ENCODE results near the gene C4orf51. TPM values are rescaled to one million over a fixed set of nuclear protein-coding genes. Genes with fewer than 3 reads are reported as not detected.

Gene C4orf51
- total RNA-seq, 1 experiment from 2014 or later, result not detected

GRCh38 chr4:145663194-145663593 is 16.8 kb upstream of the C4orf51 start:
- H3K4me1 Mint-ChIP-seq (ENCODE audit: low read depth, unreplicated experiment), result no peaks in the 10 kb centered on the region
- no peak overlapping the region for H3K4me3 Mint-ChIP-seq (ENCODE audit: low read depth, unreplicated experiment)
- H3K9me3 Mint-ChIP-seq (ENCODE audit: low read depth, unreplicated experiment), result no peaks in the 10 kb centered on the region
- no peak for DNase-seq
- no peak overlapping the region for H3K27ac Mint-ChIP-seq (ENCODE audit: unreplicated experiment)
- H3K27me3 Mint-ChIP-seq (ENCODE audit: unreplicated experiment), result no peaks in the 10 kb centered on the region
- no peaks in the 10 kb centered on the region for H3K36me3 Mint-ChIP-seq (ENCODE audit: insufficient read depth, unreplicated experiment)
- CTCF ChIA-PET, result interaction anchor here (0.9 kb wide), 1 partner anchor 17 kb away, joined by 3 read pairs; the partner anchor contains the start of gene C4orf51
- intact Hi-C loops (cut with micrococcal nuclease; ENCODE audit: unreplicated experiment), result no loop called here
- TF ChIP-seq, protein P1, sequence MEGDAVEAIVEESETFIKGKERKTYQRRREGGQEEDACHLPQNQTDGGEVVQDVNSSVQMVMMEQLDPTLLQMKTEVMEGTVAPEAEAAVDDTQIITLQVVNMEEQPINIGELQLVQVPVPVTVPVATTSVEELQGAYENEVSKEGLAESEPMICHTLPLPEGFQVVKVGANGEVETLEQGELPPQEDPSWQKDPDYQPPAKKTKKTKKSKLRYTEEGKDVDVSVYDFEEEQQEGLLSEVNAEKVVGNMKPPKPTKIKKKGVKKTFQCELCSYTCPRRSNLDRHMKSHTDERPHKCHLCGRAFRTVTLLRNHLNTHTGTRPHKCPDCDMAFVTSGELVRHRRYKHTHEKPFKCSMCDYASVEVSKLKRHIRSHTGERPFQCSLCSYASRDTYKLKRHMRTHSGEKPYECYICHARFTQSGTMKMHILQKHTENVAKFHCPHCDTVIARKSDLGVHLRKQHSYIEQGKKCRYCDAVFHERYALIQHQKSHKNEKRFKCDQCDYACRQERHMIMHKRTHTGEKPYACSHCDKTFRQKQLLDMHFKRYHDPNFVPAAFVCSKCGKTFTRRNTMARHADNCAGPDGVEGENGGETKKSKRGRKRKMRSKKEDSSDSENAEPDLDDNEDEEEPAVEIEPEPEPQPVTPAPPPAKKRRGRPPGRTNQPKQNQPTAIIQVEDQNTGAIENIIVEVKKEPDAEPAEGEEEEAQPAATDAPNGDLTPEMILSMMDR (IDR thresholded peaks at IDR 0.05; ENCODE audit: unreplicated experiment), result no peak
- no TSS peak for BruUV-seq (replicated peaks)

DNA sequence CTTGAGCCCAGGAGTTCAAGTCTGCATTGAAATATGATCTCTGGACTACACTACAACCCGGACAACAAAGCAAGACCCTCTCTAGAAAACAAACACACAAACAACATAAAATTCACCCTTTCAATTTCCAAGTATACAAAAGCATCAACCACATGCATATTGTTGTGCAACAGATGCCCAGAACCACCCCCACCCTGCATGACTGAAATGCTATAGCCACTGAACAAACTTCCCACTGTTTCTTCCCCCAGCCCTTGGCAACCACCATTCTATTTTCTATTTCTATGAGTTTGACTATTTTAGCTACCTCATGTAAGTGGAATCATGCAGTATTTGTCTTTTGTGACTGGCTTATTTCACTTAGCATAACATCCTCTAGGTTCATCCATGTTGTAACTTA is 14.2 kb upstream of the C4orf51 start:
- CTCF ChIA-PET, result no interaction called here
- no peaks in the 10 kb centered on the region for H3K27me3 Mint-ChIP-seq (ENCODE audit: unreplicated experiment)
- H3K9me3 Mint-ChIP-seq (ENCODE audit: low read depth, unreplicated experiment), result no peaks in the 10 kb centered on the region
- no peak for DNase-seq
- H3K4me3 Mint-ChIP-seq (ENCODE audit: low read depth, unreplicated experiment), result no peak overlapping the region
- intact Hi-C loops (cut with micrococcal nuclease; ENCODE audit: unreplicated experiment), result no loop called here
- H3K27ac Mint-ChIP-seq (ENCODE audit: unreplicated experiment), result no peak overlapping the region
- no TSS peak for BruUV-seq (replicated peaks)
- TF ChIP-seq, protein P1 (IDR thresholded peaks at IDR 0.05; ENCODE audit: unreplicated experiment), result no peak
- no peaks in the 10 kb centered on the region for H3K36me3 Mint-ChIP-seq (ENCODE audit: insufficient read depth, unreplicated experiment)
- no peaks in the 10 kb centered on the region for H3K4me1 Mint-ChIP-seq (ENCODE audit: low read depth, unreplicated experiment)

GRCh38 chr4:145670422-145670821 is 9.5 kb upstream of the C4orf51 start:
- Mint-ChIP-seq H3K9me3 (ENCODE audit: low read depth, unreplicated experiment) (no peaks in the 10 kb centered on the region), H3K36me3 (ENCODE audit: insufficient read depth, unreplicated experiment) (no peaks in the 10 kb centered on the region)

GRCh38 chr4:145679520-145679919 is 426 bp upstream of the C4orf51 start:
- no peaks in the 10 kb centered on the region for H3K27me3 Mint-ChIP-seq (ENCODE audit: unreplicated experiment)
- H3K4me3 Mint-ChIP-seq (ENCODE audit: low read depth, unreplicated experiment), result no peak overlapping the region
- DNase-seq, result peak; percentile 48
- CTCF ChIA-PET, result interaction anchor here (1.4 kb wide), 1 partner anchor 17 kb away, joined by 3 read pairs; no protein-coding TSS in a partner anchor
- BruUV-seq (replicated peaks), result no TSS peak
- peak overlapping the region; percentile 91 for H3K27ac Mint-ChIP-seq (ENCODE audit: unreplicated experiment)
- H3K4me1 Mint-ChIP-seq (ENCODE audit: low read depth, unreplicated experiment), result peaks cover 28% of the 10 kb centered on the region
- no peaks in the 10 kb centered on the region for H3K9me3 Mint-ChIP-seq (ENCODE audit: low read depth, unreplicated experiment)
- no peaks in the 10 kb centered on the region for H3K36me3 Mint-ChIP-seq (ENCODE audit: insufficient read depth, unreplicated experiment)
- TF ChIP-seq, protein P1 (IDR thresholded peaks at IDR 0.05; ENCODE audit: unreplicated experiment), result no peak
- intact Hi-C loops (cut with micrococcal nuclease; ENCODE audit: unreplicated experiment), result no loop called here

More at GRCh38 chr4:145670422-145670821, 9.5 kb upstream of the C4orf51 start:
- intact Hi-C loops (cut with micrococcal nuclease; ENCODE audit: unreplicated experiment), result no loop called here
- Mint-ChIP-seq H3K27me3 (ENCODE audit: unreplicated experiment) (no peaks in the 10 kb centered on the region), H3K27ac (ENCODE audit: unreplicated experiment) (no peak overlapping the region), H3K4me1 (ENCODE audit: low read depth, unreplicated experiment) (no peaks in the 10 kb centered on the region), H3K4me3 (ENCODE audit: low read depth, unreplicated experiment) (no peak overlapping the region)
- no peak for DNase-seq
- BruUV-seq (replicated peaks), result no TSS peak
- TF ChIP-seq, protein P1 (IDR thresholded peaks at IDR 0.05; ENCODE audit: unreplicated experiment), result no peak
- CTCF ChIA-PET, result no interaction called here
